IPS-20b (cell line): ENCODE data around the gene SMYD3.
"Not testable (repeated sequence)": the region's sequence is repeated elsewhere in the genome, so short reads cannot be mapped to it uniquely, and the experiment has no call there.

Experiments
- H3K27ac ChIP-seq: one replicate; pipeline ENCODE4 v1.5.1; 2013; ENCODE audit warnings: low read length
- H3K27me3 ChIP-seq: 2 replicates; pipeline ENCODE4 v1.6.1; 2013; ENCODE audit warnings: mild to moderate bottlenecking, low read length, inconsistent platforms; ENCODE audit not compliant: insufficient read depth
- H3K36me3 ChIP-seq: 2 replicates; pipeline ENCODE4 v1.6.1; 2013; ENCODE audit warnings: low read depth, mild to moderate bottlenecking, inconsistent platforms, low read length, moderate library complexity; ENCODE audit not compliant: insufficient read depth
- H3K4me1 ChIP-seq: 2 replicates; pipeline ENCODE4 v1.6.1; 2013; ENCODE audit warnings: mild to moderate bottlenecking, control low read depth, inconsistent platforms, low read length, moderate library complexity; ENCODE audit not compliant: insufficient read depth
- H3K4me3 ChIP-seq: 2 replicates; pipeline ENCODE4 v1.5.1; 2013; ENCODE audit warnings: mild to moderate bottlenecking, low read length, inconsistent platforms
- H3K9ac ChIP-seq: 2 replicates; pipeline ENCODE4 v1.6.1; 2013; ENCODE audit warnings: low read depth, mild to moderate bottlenecking, inconsistent platforms, low read length, moderate library complexity
- H3K9me3 ChIP-seq: 2 replicates; pipeline ENCODE4 v1.6.1; 2013; ENCODE audit warnings: mild to moderate bottlenecking, low read depth, low read length, inconsistent platforms; ENCODE audit not compliant: insufficient read depth

The SMYD3 gene

DNA sequence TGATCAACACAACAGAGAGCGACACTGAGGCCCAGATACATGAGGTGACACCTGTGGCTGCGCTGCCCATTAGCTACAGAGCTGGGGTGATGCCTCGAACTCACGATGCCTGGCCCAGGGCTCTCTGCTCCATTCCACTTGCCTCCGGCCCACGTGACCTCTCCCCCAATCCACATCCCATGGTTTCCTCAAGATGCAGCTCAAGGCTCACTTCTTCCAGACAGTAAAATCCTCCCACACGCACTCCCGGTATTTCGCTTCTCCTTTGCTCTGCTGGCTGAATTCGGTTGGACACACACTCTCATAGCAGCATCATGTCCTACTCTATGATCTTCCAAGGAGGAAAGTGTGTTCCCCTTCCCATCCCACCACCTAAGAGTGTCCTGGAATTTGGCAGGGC is 679.8 kb downstream of the SMYD3 start:
- Histone ChIP-seq H3K4me1 (no peaks in the 10 kb centered on the region), H3K27me3 (no peaks in the 10 kb centered on the region), H3K9ac (no peak overlapping the region), H3K27ac (no peak overlapping the region), H3K36me3 (no peaks in the 10 kb centered on the region), H3K9me3 (no peaks in the 10 kb centered on the region), H3K4me3 (no peak overlapping the region)

DNA sequence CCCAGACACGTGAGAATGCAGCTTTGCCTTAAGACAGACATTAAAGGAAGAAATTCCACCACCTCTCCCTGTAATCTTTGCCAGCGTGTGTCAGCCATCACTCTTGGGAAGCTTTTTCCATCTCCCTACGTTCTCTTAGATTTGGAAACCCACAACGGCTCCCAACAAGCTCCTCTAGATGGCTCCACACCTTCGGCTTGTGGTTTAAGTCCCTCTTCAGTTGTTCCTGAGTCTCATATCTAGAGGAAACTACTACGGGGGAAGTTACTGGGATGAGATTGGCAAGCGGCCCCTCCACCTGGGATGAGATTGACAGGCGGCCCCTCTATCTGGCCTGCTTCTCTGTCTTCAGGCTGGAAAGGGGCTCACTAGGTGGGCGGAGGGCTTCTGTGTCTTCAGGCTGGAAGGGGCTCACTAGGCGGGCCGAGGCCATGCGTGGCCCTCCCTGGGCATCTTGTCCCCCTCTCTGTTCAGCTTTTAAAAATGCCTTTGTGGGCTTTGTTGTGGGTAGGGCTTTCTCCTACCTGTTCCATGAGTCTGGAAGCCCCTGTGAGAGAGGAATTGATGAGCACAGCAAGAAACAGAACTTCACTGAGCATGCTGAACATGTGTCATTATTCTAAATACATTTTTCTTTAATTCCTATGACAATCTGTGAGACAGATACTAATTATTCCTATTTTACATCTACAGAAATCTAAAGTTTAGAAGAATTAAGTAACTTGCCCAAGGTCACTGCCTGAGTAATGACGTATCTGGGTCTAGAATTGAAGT is 681.8 kb downstream of the SMYD3 start:
- Histone ChIP-seq H3K9ac (no peak overlapping the region), H3K36me3 (no peaks in the 10 kb centered on the region), H3K27ac (no peak overlapping the region), H3K27me3 (no peaks in the 10 kb centered on the region), H3K9me3 (no peaks in the 10 kb centered on the region), H3K4me1 (no peaks in the 10 kb centered on the region), H3K4me3 (no peak overlapping the region)

DNA sequence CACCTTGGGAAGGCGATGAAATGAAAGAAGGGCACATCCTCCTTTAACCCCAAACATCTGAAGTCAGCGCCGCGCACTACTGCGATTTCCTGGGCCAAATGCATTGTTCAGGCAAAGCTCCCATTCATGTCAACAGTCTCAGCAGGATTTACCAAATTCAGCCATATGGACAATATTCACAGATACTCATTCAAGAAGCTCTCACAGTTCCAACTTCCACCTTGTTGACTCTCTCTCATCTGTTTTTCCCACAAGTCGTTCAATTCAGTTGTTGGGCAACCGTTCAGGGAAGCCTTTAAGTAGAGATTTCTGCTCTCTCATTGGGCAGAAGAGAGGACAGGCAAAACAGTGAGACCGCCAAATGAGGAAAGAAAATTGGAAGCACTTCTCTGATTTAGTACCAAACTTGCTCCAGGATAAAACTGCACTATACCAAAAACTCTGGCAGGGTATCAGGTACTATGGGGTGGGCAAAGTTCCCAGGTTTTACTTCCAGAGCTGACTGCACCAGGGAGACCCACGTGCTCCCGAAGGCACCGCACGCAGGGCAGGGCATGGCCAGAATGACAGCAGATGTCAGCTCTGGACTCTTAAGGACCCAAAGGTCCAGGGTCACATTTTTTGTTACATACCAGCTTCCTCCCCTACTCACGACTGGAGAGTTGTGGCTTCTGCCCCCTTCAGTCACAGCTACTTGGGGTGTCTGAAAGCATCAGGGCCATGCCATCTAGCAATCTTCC is 683.5 kb downstream of the SMYD3 start:
- no peaks in the 10 kb centered on the region for H3K36me3 ChIP-seq
- no peak overlapping the region for H3K4me3 ChIP-seq
- no peak overlapping the region for H3K27ac ChIP-seq
- no peaks in the 10 kb centered on the region for H3K9me3 ChIP-seq
- no peaks in the 10 kb centered on the region for H3K4me1 ChIP-seq
- no peak overlapping the region for H3K9ac ChIP-seq
- H3K27me3 ChIP-seq: no peaks in the 10 kb centered on the region

DNA sequence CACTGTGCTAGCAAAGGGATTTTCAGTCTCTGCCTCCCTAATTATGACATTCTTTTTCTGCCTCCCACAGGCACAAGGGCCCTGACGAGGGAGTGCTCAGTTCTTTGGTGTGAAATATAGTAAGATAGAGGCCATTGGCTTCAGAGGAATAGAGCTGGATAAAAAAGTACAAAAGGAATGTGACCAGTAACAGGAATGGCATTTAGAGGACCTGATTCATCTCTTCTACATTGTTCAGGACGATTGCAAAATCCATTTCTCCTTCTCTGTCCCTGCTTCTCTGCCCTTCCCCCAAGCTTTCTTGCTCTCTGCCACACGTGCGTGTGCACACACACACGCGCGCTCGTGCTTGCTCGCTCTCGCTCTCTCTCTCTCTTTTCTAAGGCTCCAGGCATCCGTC is 684.1 kb downstream of the SMYD3 start:
- Histone ChIP-seq H3K4me1 (no peaks in the 10 kb centered on the region), H3K4me3 (no peak overlapping the region), H3K27ac (no peak overlapping the region), H3K9me3 (no peaks in the 10 kb centered on the region), H3K36me3 (no peaks in the 10 kb centered on the region), H3K27me3 (no peaks in the 10 kb centered on the region), H3K9ac (no peak overlapping the region)

DNA sequence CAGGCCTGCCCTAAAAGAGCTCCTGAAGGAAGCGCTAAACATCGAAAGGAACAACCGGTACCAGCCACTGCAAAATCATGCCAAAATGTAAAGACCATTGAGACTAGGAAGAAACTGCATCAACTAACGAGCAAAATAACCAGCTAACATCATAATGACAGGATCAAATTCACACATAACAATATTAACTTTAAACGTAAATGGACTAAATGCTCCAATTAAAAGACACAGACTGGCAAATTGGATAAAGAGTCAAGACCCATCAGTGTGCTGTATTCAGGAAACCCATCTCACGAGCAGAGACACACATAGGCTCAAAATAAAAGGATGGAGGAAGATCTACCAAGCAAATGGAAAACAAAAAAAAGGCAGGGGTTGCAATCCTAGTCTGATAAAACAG is 688.7 kb downstream of the SMYD3 start:
- not testable (repeated sequence) for H3K36me3 ChIP-seq, H3K4me3 ChIP-seq, H3K27me3 ChIP-seq, H3K27ac ChIP-seq, H3K4me1 ChIP-seq, H3K9me3 ChIP-seq, H3K9ac ChIP-seq

DNA sequence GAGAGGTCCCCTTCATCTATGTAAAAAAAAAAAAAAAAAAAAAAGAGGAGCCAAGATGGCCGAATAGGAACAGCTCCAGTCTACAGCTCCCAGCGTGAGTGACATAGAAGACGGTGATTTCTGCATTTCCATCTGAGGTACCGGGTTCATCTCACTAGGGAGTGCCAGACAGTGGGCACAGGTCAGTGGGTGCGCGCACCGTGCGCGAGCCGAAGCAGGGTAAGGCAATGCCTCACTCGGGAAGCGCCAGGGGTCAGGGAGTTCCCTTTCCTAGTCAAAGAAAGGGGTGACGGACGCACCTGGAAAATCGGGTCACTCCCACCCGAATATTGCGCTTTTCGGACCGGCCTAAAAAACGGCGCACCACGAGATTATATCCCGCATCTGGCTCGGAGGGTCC is 690.6 kb downstream of the SMYD3 start:
- H3K9me3 ChIP-seq, H3K9ac ChIP-seq, H3K4me1 ChIP-seq, H3K27ac ChIP-seq, H3K36me3 ChIP-seq, H3K27me3 ChIP-seq, H3K4me3 ChIP-seq: not testable (repeated sequence)

DNA sequence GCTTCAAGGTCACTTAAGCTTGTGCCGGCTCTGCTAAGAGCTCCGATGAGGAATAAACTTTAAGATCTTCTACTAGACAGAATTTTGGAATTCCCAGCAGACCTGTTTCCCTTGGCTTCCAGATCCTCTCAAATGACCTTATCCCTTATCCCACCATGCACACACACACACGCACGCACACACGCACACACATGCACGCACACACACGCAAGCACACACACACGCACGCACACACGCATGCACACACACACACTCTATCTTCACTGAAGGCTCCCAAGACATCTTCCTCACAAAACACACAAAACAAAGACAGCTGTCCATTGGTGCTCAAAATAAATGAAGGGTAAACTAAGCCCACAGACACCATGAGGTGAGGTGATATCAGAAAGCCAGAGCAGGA is 692.4 kb downstream of the SMYD3 start:
- Histone ChIP-seq H3K36me3 (no peaks in the 10 kb centered on the region), H3K9ac (no peak overlapping the region), H3K4me3 (no peak overlapping the region), H3K9me3 (no peaks in the 10 kb centered on the region), H3K4me1 (peaks cover 5% of the 10 kb centered on the region; the same call in 1 of the 2 replicates), H3K27ac (no peak overlapping the region), H3K27me3 (no peaks in the 10 kb centered on the region)

DNA sequence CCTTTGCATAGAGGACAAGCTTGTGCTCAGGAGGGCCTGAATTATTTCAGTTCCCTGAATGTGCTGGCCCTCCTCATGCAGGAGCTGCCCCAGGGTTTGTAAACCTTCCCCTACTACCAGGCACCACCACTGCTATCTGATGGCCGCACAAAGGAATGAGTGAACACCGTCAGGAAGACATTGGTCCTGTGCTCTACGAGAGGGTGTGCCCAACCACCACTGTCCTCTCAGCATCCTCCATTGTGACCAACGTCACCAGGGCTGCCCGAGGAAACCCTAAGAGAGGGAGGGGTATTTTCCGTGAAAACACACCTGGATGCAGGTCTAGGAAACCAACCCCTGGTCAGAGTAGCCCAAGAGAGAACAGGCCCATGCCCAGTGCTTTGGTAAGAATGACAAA is 694.8 kb downstream of the SMYD3 start:
- Histone ChIP-seq H3K36me3 (no peaks in the 10 kb centered on the region), H3K9me3 (no peaks in the 10 kb centered on the region), H3K27ac (no peak overlapping the region), H3K4me1 (peaks cover 11% of the 10 kb centered on the region; the same call in 1 of the 2 replicates), H3K4me3 (no peak overlapping the region), H3K9ac (no peak overlapping the region), H3K27me3 (no peaks in the 10 kb centered on the region)

DNA sequence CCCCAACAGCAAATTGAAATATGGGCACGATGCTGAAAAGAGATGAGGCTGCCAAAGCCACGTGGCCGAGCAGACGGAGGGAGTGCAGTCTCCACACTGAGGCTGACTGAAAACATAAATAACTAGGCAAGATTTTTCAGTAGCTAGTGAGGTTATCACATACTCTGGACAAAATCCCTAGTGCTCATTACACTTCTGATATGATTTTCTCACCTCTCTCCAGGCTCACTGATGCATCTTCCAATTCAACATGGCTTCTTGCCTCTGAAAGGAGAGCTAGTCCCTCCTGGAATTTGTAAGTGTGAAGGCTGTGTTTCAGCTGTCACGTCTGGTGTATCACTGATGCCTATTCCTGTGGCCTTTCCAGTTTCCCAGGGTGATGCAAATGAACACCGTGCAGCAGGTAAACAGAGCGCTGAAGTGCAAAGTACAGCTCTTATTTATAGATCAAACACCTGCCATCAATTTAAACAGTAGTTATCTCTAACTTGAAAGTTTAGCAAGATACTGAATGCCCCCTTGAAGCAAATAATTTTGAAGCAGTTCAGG is 696.2 kb downstream of the SMYD3 start:
- Histone ChIP-seq H3K36me3 (no peaks in the 10 kb centered on the region), H3K9me3 (no peaks in the 10 kb centered on the region), H3K27ac (no peak overlapping the region), H3K4me3 (no peak overlapping the region), H3K9ac (no peak overlapping the region), H3K4me1 (peaks cover 11% of the 10 kb centered on the region; the same call in 1 of the 2 replicates), H3K27me3 (no peaks in the 10 kb centered on the region)

DNA sequence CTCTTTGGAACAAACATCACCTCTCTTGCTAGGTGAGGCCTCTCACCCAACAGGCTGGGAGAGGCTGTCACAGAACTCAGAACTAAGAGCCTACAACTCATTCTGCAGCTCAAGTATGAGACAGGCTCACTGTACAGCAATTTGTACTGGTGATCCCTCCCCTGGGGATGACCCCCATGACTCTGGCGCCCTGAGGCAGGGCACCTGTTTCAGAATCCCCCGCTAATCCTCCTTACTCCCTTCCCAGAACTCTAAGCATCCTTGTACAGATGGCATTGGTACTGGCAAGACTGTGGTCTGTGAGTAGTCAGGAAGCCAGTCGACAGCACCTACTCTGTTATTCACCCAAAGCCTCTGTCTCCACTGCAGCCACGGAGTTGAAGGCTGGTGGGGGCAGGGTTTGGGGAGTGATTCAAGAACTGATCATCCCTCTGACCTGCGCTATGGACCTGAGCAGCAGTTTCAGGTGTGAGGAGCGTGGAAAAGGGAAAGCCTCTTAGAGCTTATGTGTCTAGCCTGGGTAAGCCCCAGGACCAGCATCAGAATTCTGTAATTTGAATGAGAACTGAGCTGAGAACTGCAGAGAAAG is 696.8 kb downstream of the SMYD3 start:
- no peak overlapping the region for H3K9ac ChIP-seq
- no peaks in the 10 kb centered on the region for H3K27me3 ChIP-seq
- H3K4me3 ChIP-seq: no peak overlapping the region
- no peaks in the 10 kb centered on the region for H3K9me3 ChIP-seq
- peaks cover 11% of the 10 kb centered on the region; the same call in 1 of the 2 replicates for H3K4me1 ChIP-seq
- H3K36me3 ChIP-seq: no peaks in the 10 kb centered on the region
- H3K27ac ChIP-seq: no peak overlapping the region

DNA sequence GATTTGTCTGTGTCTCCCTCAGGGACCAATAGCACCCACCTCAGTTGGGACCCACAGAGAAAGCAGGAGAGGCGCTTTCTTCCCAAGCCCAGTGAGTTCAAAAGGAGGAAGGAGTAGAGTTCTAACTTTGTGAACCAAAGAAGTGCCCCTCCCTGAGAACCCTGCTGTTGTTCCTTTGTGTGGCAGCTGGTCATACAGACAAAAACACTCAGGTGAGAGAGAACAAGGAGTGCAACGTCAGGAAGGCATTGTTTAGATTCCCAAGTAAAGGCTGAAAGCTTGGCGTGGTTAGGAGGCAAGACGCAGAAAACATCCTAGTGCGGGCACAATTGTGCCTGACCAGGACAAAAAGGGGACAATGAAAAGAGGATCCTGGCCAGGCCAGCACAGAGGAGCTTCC is 697.7 kb downstream of the SMYD3 start:
- Histone ChIP-seq H3K27me3 (no peaks in the 10 kb centered on the region), H3K9ac (no peak overlapping the region), H3K4me1 (peaks cover 11% of the 10 kb centered on the region; the same call in 1 of the 2 replicates), H3K4me3 (no peak overlapping the region), H3K36me3 (no peaks in the 10 kb centered on the region), H3K9me3 (no peaks in the 10 kb centered on the region), H3K27ac (no peak overlapping the region)
